ENCODE results near the gene CUEDC2.

CUEDC2 gene

DNA sequence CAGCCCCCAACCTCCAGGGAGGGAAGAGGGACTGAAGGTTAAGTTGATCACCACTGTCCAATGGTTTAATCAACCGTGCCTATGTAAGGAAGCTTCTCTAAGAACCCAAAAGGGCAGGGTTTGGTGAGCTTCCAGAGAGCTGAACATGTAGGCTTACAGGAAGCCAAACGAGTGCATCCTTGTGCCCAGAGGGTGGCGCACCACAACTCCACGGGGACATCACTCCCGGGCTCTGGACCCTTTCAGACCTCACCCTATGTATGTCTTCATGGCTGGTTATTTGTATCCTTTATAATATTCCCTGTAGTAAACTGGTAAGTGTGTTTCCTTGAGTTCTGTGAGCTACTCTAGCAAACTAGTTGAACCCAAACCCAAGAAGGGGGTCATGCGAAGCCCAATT, 48.3 kb downstream of the CUEDC2 start:
- H3K36me3 ChIP-seq (ENCODE audit: control insufficient read depth in 1 of 2, insufficient read depth in 2 of 2, low read length in 2 of 2) = peaks cover 28 to 40% of the 10 kb centered on the region in 2 donors

DNA sequence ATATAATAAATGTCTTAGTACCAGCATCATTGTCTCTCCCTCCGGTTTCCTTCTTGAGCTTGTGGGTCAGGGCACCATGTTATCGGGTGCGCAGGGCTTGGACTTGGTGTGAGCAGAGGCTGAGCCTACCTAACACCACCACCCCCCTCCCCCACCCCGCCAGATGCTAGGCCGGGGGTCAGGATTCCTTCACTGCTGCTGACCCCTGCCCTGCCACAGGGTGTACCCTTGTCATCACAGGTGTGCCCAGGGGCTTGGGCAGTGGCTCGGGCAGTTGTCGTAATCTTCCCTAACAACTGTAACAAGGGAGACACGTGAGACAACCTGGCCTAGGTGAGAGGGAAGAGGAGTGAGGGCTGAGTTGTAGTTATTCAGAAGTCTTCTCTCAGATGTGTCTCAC, 49.5 kb downstream of the CUEDC2 start:
- H3K9me3 ChIP-seq (ENCODE audit: control insufficient read depth in 1 of 2, low read length in 2 of 2) = no peaks in the 10 kb centered on the region
- H3K4me1 ChIP-seq (ENCODE audit: control insufficient read depth in 1 of 2, insufficient read depth in 2 of 2, low read length in 2 of 2) = no peaks in the 10 kb centered on the region
- no peak overlapping the region for H3K9ac ChIP-seq (ENCODE audit: low read depth in 1 of 2, low read length in 2 of 2)
- peaks cover 31 to 48% of the 10 kb centered on the region in 2 donors for H3K36me3 ChIP-seq (ENCODE audit: control insufficient read depth in 1 of 2, insufficient read depth in 2 of 2, low read length in 2 of 2)
- H3K27ac ChIP-seq (ENCODE audit: low read depth, low read length) = no peak overlapping the region
- no peaks in the 10 kb centered on the region for H3K27me3 ChIP-seq (ENCODE audit: control insufficient read depth in 1 of 2, insufficient read depth in 2 of 2, low read length in 2 of 2)
- H3K4me3 ChIP-seq (ENCODE audit: low read depth in 1 of 2, low read length in 2 of 2) = no peak overlapping the region

More for the DNA sequence above, 48.3 kb downstream of the CUEDC2 start:
- H3K27me3 ChIP-seq (ENCODE audit: control insufficient read depth in 1 of 2, insufficient read depth in 2 of 2, low read length in 2 of 2) = no peaks in the 10 kb centered on the region
- H3K9ac ChIP-seq (ENCODE audit: low read depth in 1 of 2, low read length in 2 of 2) = no peak overlapping the region
- no peaks in the 10 kb centered on the region for H3K9me3 ChIP-seq (ENCODE audit: control insufficient read depth in 1 of 2, low read length in 2 of 2)
- no peaks in the 10 kb centered on the region for H3K4me1 ChIP-seq (ENCODE audit: control insufficient read depth in 1 of 2, insufficient read depth in 2 of 2, low read length in 2 of 2)
- no peak overlapping the region for H3K27ac ChIP-seq (ENCODE audit: low read depth, low read length)
- no peak overlapping the region for H3K4me3 ChIP-seq (ENCODE audit: low read depth in 1 of 2, low read length in 2 of 2)

DNA sequence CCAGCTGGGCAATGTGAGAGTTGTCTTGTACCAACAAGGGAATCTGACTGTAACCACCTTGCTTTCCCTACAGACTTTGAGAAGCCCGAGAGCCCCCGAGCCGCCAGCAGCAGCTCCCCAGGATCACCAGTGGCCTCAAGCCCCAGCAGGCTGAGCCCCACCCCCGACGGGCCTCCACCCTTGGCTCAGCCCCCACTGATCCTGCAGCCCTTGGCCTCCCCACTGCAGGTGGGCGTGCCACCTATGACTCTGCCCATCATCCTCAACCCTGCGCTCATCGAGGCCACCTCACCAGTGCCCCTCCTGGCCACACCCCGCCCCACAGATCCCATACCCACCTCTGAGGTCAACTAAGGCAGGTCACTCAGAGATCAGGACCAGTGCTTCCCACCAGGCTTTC, 50.4 kb downstream of the CUEDC2 start:
- Histone ChIP-seq H3K27me3 (ENCODE audit: control insufficient read depth in 1 of 2, insufficient read depth in 2 of 2, low read length in 2 of 2) (no peaks in the 10 kb centered on the region), H3K9me3 (ENCODE audit: control insufficient read depth in 1 of 2, low read length in 2 of 2) (no peaks in the 10 kb centered on the region), H3K4me1 (ENCODE audit: control insufficient read depth in 1 of 2, insufficient read depth in 2 of 2, low read length in 2 of 2) (no peaks in the 10 kb centered on the region), H3K36me3 (ENCODE audit: control insufficient read depth in 1 of 2, insufficient read depth in 2 of 2, low read length in 2 of 2) (peaks cover 32 to 53% of the 10 kb centered on the region in 2 donors), H3K9ac (ENCODE audit: low read depth in 1 of 2, low read length in 2 of 2) (no peak overlapping the region), H3K27ac (ENCODE audit: low read depth, low read length) (no peak overlapping the region), H3K4me3 (ENCODE audit: low read depth in 1 of 2, low read length in 2 of 2) (no peak overlapping the region)

GRCh38 chr10:102379383-102379782, 53.0 kb downstream of the CUEDC2 start:
- H3K27ac ChIP-seq (ENCODE audit: low read depth, low read length) = no peak overlapping the region
- no peaks in the 10 kb centered on the region for H3K9me3 ChIP-seq (ENCODE audit: control insufficient read depth in 1 of 2, low read length in 2 of 2)
- peaks cover 49 to 78% of the 10 kb centered on the region in 2 donors for H3K36me3 ChIP-seq (ENCODE audit: control insufficient read depth in 1 of 2, insufficient read depth in 2 of 2, low read length in 2 of 2)
- no peaks in the 10 kb centered on the region for H3K4me1 ChIP-seq (ENCODE audit: control insufficient read depth in 1 of 2, insufficient read depth in 2 of 2, low read length in 2 of 2)
- no peak overlapping the region for H3K9ac ChIP-seq (ENCODE audit: low read depth in 1 of 2, low read length in 2 of 2)
- H3K4me3 ChIP-seq (ENCODE audit: low read depth in 1 of 2, low read length in 2 of 2) = no peak overlapping the region
- no peaks in the 10 kb centered on the region for H3K27me3 ChIP-seq (ENCODE audit: control insufficient read depth in 1 of 2, insufficient read depth in 2 of 2, low read length in 2 of 2)

DNA sequence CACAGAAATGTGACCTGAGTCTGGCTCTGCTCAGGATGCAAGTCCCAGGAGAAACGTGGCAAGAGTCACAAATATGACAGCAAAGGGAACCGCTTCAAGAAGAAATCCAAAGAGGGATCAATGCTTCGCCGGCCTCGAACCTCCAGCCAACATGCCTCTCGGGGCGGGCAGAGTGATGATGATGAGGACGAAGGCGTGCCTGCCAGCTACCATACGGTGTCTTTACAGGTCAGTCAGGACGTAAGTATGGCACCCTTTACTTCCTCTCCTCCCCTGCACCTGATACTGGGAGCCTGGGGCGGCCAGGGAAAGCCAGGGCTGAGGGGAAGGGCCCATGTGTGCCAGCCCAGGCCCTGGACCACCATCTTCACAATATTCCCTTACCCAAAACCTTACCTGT, 55.5 kb downstream of the CUEDC2 start:
- Histone ChIP-seq H3K9ac (ENCODE audit: low read depth in 1 of 2, low read length in 2 of 2) (no peak overlapping the region), H3K36me3 (ENCODE audit: control insufficient read depth in 1 of 2, insufficient read depth in 2 of 2, low read length in 2 of 2) (peaks cover 53 to 91% of the 10 kb centered on the region in 2 donors)

DNA sequence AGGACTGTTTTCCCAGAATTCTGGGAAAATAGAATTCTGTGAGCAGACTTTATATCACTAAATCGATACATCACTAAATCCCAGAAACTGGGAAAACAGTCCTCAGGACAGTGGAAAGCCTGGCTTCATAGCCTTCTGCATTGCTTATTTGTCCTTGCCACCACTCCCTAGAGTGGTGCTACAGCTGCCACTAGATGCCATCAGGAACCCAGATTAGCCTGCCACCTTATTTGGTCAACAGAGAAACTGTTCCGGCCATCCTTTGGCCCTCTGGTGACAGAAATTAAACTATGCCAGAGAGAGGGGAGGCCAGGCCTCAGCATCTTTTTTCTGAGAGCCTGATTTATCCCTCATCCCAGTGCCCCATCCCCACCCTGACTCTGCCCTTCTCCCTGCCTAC, 56.5 kb downstream of the CUEDC2 start:
- no peaks in the 10 kb centered on the region for H3K9me3 ChIP-seq (ENCODE audit: control insufficient read depth in 1 of 2, low read length in 2 of 2)
- no peaks in the 10 kb centered on the region for H3K27me3 ChIP-seq (ENCODE audit: control insufficient read depth in 1 of 2, insufficient read depth in 2 of 2, low read length in 2 of 2)
- no peak overlapping the region for H3K4me3 ChIP-seq (ENCODE audit: low read depth in 1 of 2, low read length in 2 of 2)
- no peak overlapping the region for H3K9ac ChIP-seq (ENCODE audit: low read depth in 1 of 2, low read length in 2 of 2)
- H3K36me3 ChIP-seq (ENCODE audit: control insufficient read depth in 1 of 2, insufficient read depth in 2 of 2, low read length in 2 of 2) = peaks cover 56 to 90% of the 10 kb centered on the region in 2 donors
- no peak overlapping the region for H3K27ac ChIP-seq (ENCODE audit: low read depth, low read length)
- no peaks in the 10 kb centered on the region for H3K4me1 ChIP-seq (ENCODE audit: control insufficient read depth in 1 of 2, insufficient read depth in 2 of 2, low read length in 2 of 2)

More for the DNA sequence above, 55.5 kb downstream of the CUEDC2 start:
- no peak overlapping the region for H3K27ac ChIP-seq (ENCODE audit: low read depth, low read length)
- no peaks in the 10 kb centered on the region for H3K27me3 ChIP-seq (ENCODE audit: control insufficient read depth in 1 of 2, insufficient read depth in 2 of 2, low read length in 2 of 2)
- H3K9me3 ChIP-seq (ENCODE audit: control insufficient read depth in 1 of 2, low read length in 2 of 2) = no peaks in the 10 kb centered on the region
- no peak overlapping the region for H3K4me3 ChIP-seq (ENCODE audit: low read depth in 1 of 2, low read length in 2 of 2)
- no peaks in the 10 kb centered on the region for H3K4me1 ChIP-seq (ENCODE audit: control insufficient read depth in 1 of 2, insufficient read depth in 2 of 2, low read length in 2 of 2)

DNA sequence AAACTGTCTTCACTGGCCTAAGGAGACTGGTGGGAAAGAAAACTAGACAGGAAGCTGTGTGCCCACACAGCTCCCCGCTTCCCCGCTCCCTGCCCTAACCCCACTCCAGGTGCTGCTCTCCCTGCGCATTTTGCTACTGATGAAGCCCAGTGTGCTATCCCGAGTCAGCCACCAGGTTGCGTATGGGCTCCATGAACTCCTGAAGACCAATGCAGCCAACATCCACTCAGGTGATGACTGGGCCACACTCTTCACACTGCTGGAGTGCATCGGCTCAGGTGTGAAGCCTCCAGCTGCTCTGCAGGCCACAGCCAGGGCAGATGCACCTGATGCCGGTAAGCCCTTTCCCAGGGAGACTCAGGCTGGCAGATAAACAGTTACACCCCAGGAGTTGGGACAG, 57.1 kb downstream of the CUEDC2 start:
- peaks cover 58 to 90% of the 10 kb centered on the region in 2 donors for H3K36me3 ChIP-seq (ENCODE audit: control insufficient read depth in 1 of 2, insufficient read depth in 2 of 2, low read length in 2 of 2)

More for the DNA sequence above, 57.1 kb downstream of the CUEDC2 start:
- no peak overlapping the region for H3K27ac ChIP-seq (ENCODE audit: low read depth, low read length)
- H3K4me3 ChIP-seq (ENCODE audit: low read depth in 1 of 2, low read length in 2 of 2) = no peak overlapping the region
- H3K9me3 ChIP-seq (ENCODE audit: control insufficient read depth in 1 of 2, low read length in 2 of 2) = no peaks in the 10 kb centered on the region
- H3K9ac ChIP-seq (ENCODE audit: low read depth in 1 of 2, low read length in 2 of 2) = no peak overlapping the region
- H3K4me1 ChIP-seq (ENCODE audit: control insufficient read depth in 1 of 2, insufficient read depth in 2 of 2, low read length in 2 of 2) = no peaks in the 10 kb centered on the region
- H3K27me3 ChIP-seq (ENCODE audit: control insufficient read depth in 1 of 2, insufficient read depth in 2 of 2, low read length in 2 of 2) = no peaks in the 10 kb centered on the region

Data from duodenal mucosa (tissue), 2 donors.